H7 (cell line): ENCODE measurements around the gene FMNL2. TPM values are rescaled to one million over a fixed set of nuclear protein-coding genes. Genes with fewer than 3 reads are reported as not detected.

Source experiments
- DNase-seq: peaks from one replicate; pipeline ENCODE4 v3.0.0; 2012
- H3K27me3 ChIP-seq: 2 replicates; pipeline ENCODE4 v1.6.0; 2011; ENCODE audit warnings: mild to moderate bottlenecking, low read length; ENCODE audit not compliant: control insufficient read depth, insufficient read depth
- H3K36me3 ChIP-seq: replicated peaks from 2 replicates; pipeline ENCODE4 v1.5.1; 2011; ENCODE audit warnings: low read length; ENCODE audit not compliant: control insufficient read depth, insufficient read depth
- H3K4me3 ChIP-seq: 2 replicates; pipeline ENCODE4 v1.5.1; 2011; ENCODE audit warnings: low read depth, mild to moderate bottlenecking, control low read depth, low read length, moderate library complexity; ENCODE audit not compliant: insufficient read depth
- total RNA-seq: library from RNA; depleted of rRNA; stranded (reverse); fragments of >200 nt; shearing (Covaris generic); gene quantifications from 2 replicates; pipeline ENCODE4 v1.2.3, GENCODE V29; 2014

FMNL2 gene
- total RNA-seq, 1 experiment from 2014 or later: 20.0 TPM

- no peak overlapping the region for H3K4me3 ChIP-seq
- H3K27me3 ChIP-seq: no peaks in the 10 kb centered on the region
- DNase-seq: no peak
- H3K36me3 ChIP-seq: no peaks in the 10 kb centered on the region; the same call in 1 of the 2 replicates
These were observed 233.6 kb downstream of the FMNL2 start for GRCh38 chr2:152568531-152568930.

DNA sequence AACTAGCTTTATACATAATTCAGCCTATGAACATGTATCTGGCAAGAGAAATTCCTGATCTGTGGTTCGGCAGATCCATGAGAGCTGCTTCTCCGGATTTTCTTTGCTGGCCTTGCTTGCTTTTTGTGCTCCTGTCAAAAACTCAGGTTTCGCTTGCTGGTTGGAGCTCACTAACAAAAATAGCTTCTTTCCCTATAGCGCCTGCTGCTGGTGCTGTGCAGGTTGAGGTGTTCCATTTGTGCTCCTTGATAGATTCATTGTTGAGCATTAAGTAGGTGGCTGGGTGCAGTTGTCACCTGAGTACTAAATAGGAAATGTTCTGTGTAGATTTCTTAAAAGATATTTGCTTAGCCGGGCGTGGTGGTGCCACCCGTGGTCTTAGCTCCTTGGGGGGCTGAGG, 234.2 kb downstream of the FMNL2 start:
- Histone ChIP-seq H3K27me3 (no peaks in the 10 kb centered on the region), H3K36me3 (no peaks in the 10 kb centered on the region; the same call in 1 of the 2 replicates), H3K4me3 (no peak overlapping the region)
- DNase-seq: no peak

GRCh38 chr2:152571048-152571766, 236.2 kb downstream of the FMNL2 start:
- no peak for DNase-seq
- H3K4me3 ChIP-seq: no peak overlapping the region
- no peaks in the 10 kb centered on the region for H3K27me3 ChIP-seq
- H3K36me3 ChIP-seq: no peaks in the 10 kb centered on the region; the same call in 1 of the 2 replicates

DNA sequence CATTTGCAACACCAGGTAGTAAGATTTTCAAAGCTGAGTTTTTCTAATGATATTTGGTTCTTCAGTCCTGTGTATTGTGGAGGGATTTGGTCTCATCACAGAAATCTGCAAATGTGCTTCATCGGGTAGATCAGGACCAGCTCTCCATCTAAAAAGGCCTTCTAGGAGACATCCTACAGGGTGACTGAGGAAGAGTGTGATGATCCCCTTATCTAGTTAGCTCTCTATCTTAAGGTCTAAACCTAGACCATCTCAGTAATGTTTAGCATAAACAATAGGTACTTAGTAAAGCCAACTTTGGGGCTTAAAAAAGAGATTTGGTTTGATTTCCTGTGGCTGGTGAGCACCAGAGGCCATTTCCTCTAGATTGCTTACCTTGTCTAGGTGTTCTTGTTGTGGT, 237.1 kb downstream of the FMNL2 start:
- Histone ChIP-seq H3K4me3 (no peak overlapping the region), H3K36me3 (no peaks in the 10 kb centered on the region; the same call in 1 of the 2 replicates), H3K27me3 (no peaks in the 10 kb centered on the region)
- DNase-seq: no peak

DNA sequence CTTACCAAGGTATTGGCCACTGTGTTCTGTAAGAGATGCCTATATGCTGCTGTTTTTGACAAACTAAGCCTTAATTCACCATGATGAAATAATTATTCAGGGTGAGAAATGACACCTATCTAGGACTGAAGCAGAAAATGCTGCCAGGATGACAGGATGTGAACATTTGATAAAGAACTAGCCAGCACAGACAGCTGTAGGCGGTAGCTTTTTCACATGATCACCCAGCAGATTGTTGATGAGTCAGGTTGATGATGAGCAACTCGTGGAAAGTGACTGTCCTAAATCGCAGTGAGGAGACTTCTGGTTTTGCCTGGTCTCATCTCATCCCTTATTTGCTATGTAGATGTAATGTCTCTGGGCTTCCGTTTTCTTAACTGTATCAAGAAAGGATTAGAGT, 238.2 kb downstream of the FMNL2 start:
- DNase-seq: no peak
- Histone ChIP-seq H3K27me3 (no peaks in the 10 kb centered on the region), H3K4me3 (no peak overlapping the region), H3K36me3 (no peaks in the 10 kb centered on the region; the same call in 1 of the 2 replicates)

- no peak for DNase-seq
- H3K4me3 ChIP-seq: no peak overlapping the region
- H3K27me3 ChIP-seq: no peaks in the 10 kb centered on the region
- H3K36me3 ChIP-seq: peaks cover 2% of the 10 kb centered on the region; the same call in 1 of the 2 replicates
These were observed 242.6 kb downstream of the FMNL2 start for GRCh38 chr2:152577579-152577978.

DNA sequence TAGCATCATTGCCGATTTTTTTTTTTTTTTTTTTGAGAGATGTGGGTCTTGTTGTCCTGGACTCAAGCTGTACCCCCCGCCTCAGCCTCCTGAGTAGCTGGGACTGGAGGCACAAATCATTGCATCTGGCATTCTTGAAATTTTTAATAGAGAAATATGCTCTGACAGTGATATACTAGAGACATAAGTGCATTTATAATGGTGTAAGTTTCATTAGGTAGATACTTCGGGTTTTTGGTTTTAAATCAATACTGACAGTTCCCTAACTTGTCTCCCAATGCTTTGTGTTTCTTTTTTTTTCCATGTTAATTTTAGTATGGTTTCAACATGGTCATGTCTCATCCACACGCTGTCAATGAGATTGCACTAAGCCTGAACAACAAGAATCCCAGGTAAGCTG, 243.6 kb downstream of the FMNL2 start:
- Histone ChIP-seq H3K27me3 (no peaks in the 10 kb centered on the region), H3K4me3 (no peak overlapping the region), H3K36me3 (peaks cover 2% of the 10 kb centered on the region; the same call in 1 of the 2 replicates)
- DNase-seq: no peak

DNA sequence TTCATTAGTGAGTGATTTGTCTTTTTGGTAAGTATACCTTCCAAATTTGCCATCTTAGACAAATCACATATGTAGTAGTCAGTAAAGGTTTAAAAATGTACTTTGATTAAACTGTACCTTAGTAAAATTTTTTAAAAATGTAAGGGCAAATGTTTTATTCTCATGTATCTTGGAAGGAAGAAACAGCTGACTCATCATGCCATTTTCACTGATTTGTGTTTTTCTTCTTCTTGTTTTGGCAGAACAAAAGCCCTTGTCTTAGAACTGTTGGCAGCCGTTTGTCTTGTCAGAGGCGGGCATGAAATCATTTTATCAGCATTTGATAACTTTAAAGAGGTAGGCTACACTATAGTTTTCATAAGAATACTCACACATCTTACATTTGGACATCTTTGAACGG, 245.7 kb downstream of the FMNL2 start:
- Histone ChIP-seq H3K36me3 (peaks cover 2% of the 10 kb centered on the region; the same call in 1 of the 2 replicates), H3K4me3 (no peak overlapping the region), H3K27me3 (no peaks in the 10 kb centered on the region)
- no peak for DNase-seq

GRCh38 chr2:152581360-152581759, 246.4 kb downstream of the FMNL2 start:
- no peak overlapping the region for H3K4me3 ChIP-seq
- H3K27me3 ChIP-seq: no peaks in the 10 kb centered on the region
- DNase-seq: no peak
- H3K36me3 ChIP-seq: peaks cover 2% of the 10 kb centered on the region; the same call in 1 of the 2 replicates

- Histone ChIP-seq H3K36me3 (peaks cover 2% of the 10 kb centered on the region; the same call in 1 of the 2 replicates), H3K27me3 (no peaks in the 10 kb centered on the region), H3K4me3 (no peak overlapping the region)
- DNase-seq: no peak
These were observed 247.1 kb downstream of the FMNL2 start for GRCh38 chr2:152582081-152582480.

- Histone ChIP-seq H3K36me3 (peaks cover 2% of the 10 kb centered on the region; the same call in 1 of the 2 replicates), H3K4me3 (no peak overlapping the region), H3K27me3 (no peaks in the 10 kb centered on the region)
- no peak for DNase-seq
These were observed 248.7 kb downstream of the FMNL2 start for GRCh38 chr2:152583512-152584229.

- Histone ChIP-seq H3K36me3 (peaks cover 2% of the 10 kb centered on the region; the same call in 1 of the 2 replicates), H3K27me3 (no peaks in the 10 kb centered on the region)
These were observed 249.3 kb downstream of the FMNL2 start for GRCh38 chr2:152584301-152584700.

GRCh38 chr2:152585830-152586484, 251.0 kb downstream of the FMNL2 start:
- H3K36me3 ChIP-seq: peaks cover 2% of the 10 kb centered on the region; the same call in 1 of the 2 replicates
- no peaks in the 10 kb centered on the region for H3K27me3 ChIP-seq
- DNase-seq: no peak
- H3K4me3 ChIP-seq: no peak overlapping the region

More at GRCh38 chr2:152584301-152584700, 249.3 kb downstream of the FMNL2 start:
- DNase-seq: no peak
- no peak overlapping the region for H3K4me3 ChIP-seq

DNA sequence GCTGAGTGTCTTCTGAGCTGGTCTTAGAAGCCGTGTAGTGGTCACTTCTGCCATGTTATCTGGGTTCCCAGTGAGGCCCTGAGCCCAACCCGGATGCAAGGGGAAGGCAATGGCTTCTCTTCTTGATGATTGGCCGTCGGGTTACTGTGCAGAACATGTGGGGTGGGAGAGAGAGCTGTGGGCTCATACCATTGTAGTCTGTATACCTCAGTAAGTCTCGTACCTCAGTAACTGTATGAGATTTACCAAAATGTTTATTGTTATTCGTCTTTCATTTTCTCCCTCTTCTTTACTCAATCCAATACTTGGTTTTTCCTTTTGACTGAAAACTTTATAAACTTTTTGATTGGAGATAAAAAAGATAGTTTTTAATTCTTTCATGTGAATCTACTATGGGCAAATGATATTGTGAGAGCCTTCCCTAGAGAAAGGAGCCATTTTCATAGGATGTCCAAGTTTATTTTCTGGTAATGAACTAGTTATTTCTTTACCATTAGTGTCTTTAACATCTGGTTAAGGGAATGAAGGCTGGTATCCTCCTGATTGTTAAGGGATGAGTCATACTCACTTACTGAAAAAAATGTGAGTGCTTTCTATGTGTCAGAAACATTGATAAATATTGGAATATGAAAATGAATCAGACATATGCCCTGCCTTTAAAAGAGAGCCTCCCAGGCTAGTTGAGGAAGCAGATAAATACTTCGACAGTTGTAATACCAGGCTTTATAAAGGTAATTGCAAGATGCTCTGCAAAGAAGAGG, 252.4 kb downstream of the FMNL2 start:
- H3K4me3 ChIP-seq: no peak overlapping the region
- H3K27me3 ChIP-seq: no peaks in the 10 kb centered on the region
- H3K36me3 ChIP-seq: no peaks in the 10 kb centered on the region
- no peak for DNase-seq
